H1 (cell line): ENCODE data around the gene SNX33. TPM values are rescaled to one million over a fixed set of nuclear protein-coding genes. Genes with fewer than 3 reads are reported as not detected.

Experiments
- CTCF ChIA-PET: fragments of 300-600 bp; sonication (Branson Sonifier 250); formaldehyde crosslinking; loops from one replicate; lab custom pipeline; 2021; ENCODE audit not compliant: partially characterized antibody; lab: Charles Lee
- POLR2A ChIA-PET: fragments of 300-600 bp; sonication (Branson Sonifier 250); formaldehyde crosslinking; loops from one replicate; lab custom pipeline; 2021; ENCODE audit warnings: inconsistent platforms; ENCODE audit not compliant: partially characterized antibody; lab: Charles Lee
- DNase-seq, 2 experiments: peaks; one replicate each; pipeline versions ENCODE4 v3.0.0 to v3.0.0-alpha.2; 2010 to 2022; ENCODE audit warnings: low spot score in 2 of 2, low read depth in 1 of 2, mixed read lengths in 1 of 2
- FAIRE-seq: peaks from 2 replicates; lab custom pipeline; 2011; peaks lifted over from hg19 to GRCh38; lab: Jason Lieb, UNC
- H2AFZ ChIP-seq: 2 replicates; pipeline ENCODE4 v1.8.1; 2012; ENCODE audit warnings: low read length, inconsistent platforms
- H2AK5ac ChIP-seq: 2 replicates; pipeline ENCODE4 v1.6.1; 2013; ENCODE audit warnings: low read depth, low read length
- H2BK120ac ChIP-seq: replicated peaks from 2 replicates; pipeline ENCODE3; 2013; ENCODE audit warnings: low read depth, low read length, inconsistent platforms
- H2BK12ac ChIP-seq: 2 replicates; pipeline ENCODE4 v1.6.1; 2013; ENCODE audit warnings: low read depth, low read length
- H2BK15ac ChIP-seq: 2 replicates; pipeline ENCODE4 v1.6.1; 2013; ENCODE audit warnings: low read length
- H2BK20ac ChIP-seq: 2 replicates; pipeline ENCODE4 v1.6.1; 2013; ENCODE audit warnings: low read length
- H2BK5ac ChIP-seq: 2 replicates; pipeline ENCODE4 v1.6.1; 2013; ENCODE audit warnings: low read depth, low read length
- H3K14ac ChIP-seq: 2 replicates; pipeline ENCODE4 v1.6.1; 2013; ENCODE audit warnings: inconsistent platforms; ENCODE audit not compliant: insufficient read length
- H3K18ac ChIP-seq: 2 replicates; pipeline ENCODE4 v1.6.1; 2013; ENCODE audit warnings: low read length; ENCODE audit errors: extremely low read depth
- H3K23ac ChIP-seq: 2 replicates; pipeline ENCODE4 v1.6.1; 2013; ENCODE audit warnings: inconsistent platforms; ENCODE audit not compliant: insufficient read length
- H3K23me2 ChIP-seq: 2 replicates; pipeline ENCODE4 v1.6.1; 2013; ENCODE audit warnings: low read depth, low read length
- H3K27ac ChIP-seq: 2 replicates; pipeline ENCODE4 v1.6.1; 2011; ENCODE audit warnings: low read depth, low read length, inconsistent platforms
- H3K27me3 ChIP-seq, 4 experiments: replicated peaks in 1 of 4; 1 replicate in 1 of 4; 2 replicates in 3 of 4; pipeline versions ENCODE4 v1.6.1 to v1.8.1; 2011 to 2013; ENCODE audit warnings: low read length in 3 of 4, mild to moderate bottlenecking in 3 of 4, inconsistent platforms in 2 of 4, mixed read lengths in 2 of 4, moderate library complexity in 1 of 4; ENCODE audit not compliant: control insufficient read depth in 3 of 4, insufficient read depth in 3 of 4; ENCODE audit errors: extremely low read depth in 1 of 4
- H3K36me3 ChIP-seq, 4 experiments: 2 replicates each; pipeline versions ENCODE4 v1.6.1 to v1.8.1; 2011 to 2013; ENCODE audit warnings: mild to moderate bottlenecking in 4 of 4, low read length in 3 of 4, moderate library complexity in 2 of 4, control low read depth in 1 of 4, inconsistent platforms in 1 of 4; ENCODE audit not compliant: insufficient read depth in 4 of 4, control insufficient read depth in 2 of 4
- H3K4ac ChIP-seq: replicated peaks from 2 replicates; pipeline ENCODE3; 2013; ENCODE audit warnings: low read length, low read depth, mixed read lengths, inconsistent platforms; ENCODE audit not compliant: insufficient read length
- H3K4me1 ChIP-seq, 4 experiments: replicated peaks in 1 of 4; 1 replicate in 1 of 4; 2 replicates in 3 of 4; pipeline versions ENCODE4 v1.6.1 to v1.8.1; 2011 to 2013; ENCODE audit warnings: low read length in 3 of 4, inconsistent platforms in 2 of 4, mixed read lengths in 1 of 4; ENCODE audit not compliant: insufficient read depth in 4 of 4, control insufficient read depth in 3 of 4
- H3K4me2 ChIP-seq, 2 experiments: 2 replicates each; pipeline versions ENCODE4 v1.6.1 to v1.8.1; 2011 to 2013; ENCODE audit warnings: low read depth in 2 of 2, low read length in 2 of 2, control low read depth in 1 of 2, inconsistent platforms in 1 of 2, mild to moderate bottlenecking in 1 of 2; ENCODE audit not compliant: insufficient read depth in 1 of 2
- H3K4me3 ChIP-seq, 4 experiments: fragments of 200-600, 300-600 bp in 1 of 4; sonication (generic), shearing (Covaris generic), sonication (Bioruptor Twin) in 1 of 4; 2 replicates each; pipeline versions ENCODE4 v1.5.1 to v1.8.1; 2011 to 2016; ENCODE audit warnings: low read length in 4 of 4, low read depth in 3 of 4, control low read depth in 2 of 4, inconsistent platforms in 2 of 4, mild to moderate bottlenecking in 2 of 4, mixed read lengths in 1 of 4, moderate library complexity in 1 of 4; ENCODE audit not compliant: insufficient read depth in 2 of 4; ENCODE audit errors: extremely low read depth in 1 of 4
- H3K56ac ChIP-seq: replicated peaks from 2 replicates; pipeline ENCODE3; 2013; ENCODE audit warnings: low read depth, mild to moderate bottlenecking, mixed read lengths, low read length, inconsistent platforms; ENCODE audit not compliant: insufficient read length
- H3K79me1 ChIP-seq: 2 replicates; pipeline ENCODE4 v1.6.1; 2013; ENCODE audit warnings: low read depth, low read length, control low read depth
- H3K79me2 ChIP-seq, 2 experiments: 2 replicates each; pipeline versions ENCODE4 v1.6.1 to v1.8.1; 2012 to 2013; ENCODE audit warnings: low read length in 2 of 2, mild to moderate bottlenecking in 2 of 2, inconsistent platforms in 1 of 2; ENCODE audit not compliant: insufficient read depth in 2 of 2, control insufficient read depth in 1 of 2
- H3K9ac ChIP-seq, 4 experiments: replicated peaks in 1 of 4; 1 replicate in 1 of 4; 2 replicates in 3 of 4; pipeline versions ENCODE4 v1.6.1 to v1.8.1; 2011 to 2013; ENCODE audit warnings: low read depth in 3 of 4, low read length in 3 of 4, control low read depth in 2 of 4, mild to moderate bottlenecking in 2 of 4, moderate library complexity in 2 of 4, inconsistent platforms in 1 of 4; ENCODE audit errors: extremely low read depth in 1 of 4
- H3K9me3 ChIP-seq, 2 experiments: 2 replicates each; pipeline versions ENCODE4 v1.6.1 to v1.8.1; 2012 to 2013; ENCODE audit warnings: mild to moderate bottlenecking in 2 of 2, moderate library complexity in 2 of 2, control low read depth in 1 of 2, inconsistent platforms in 1 of 2, low read depth in 1 of 2, low read length in 1 of 2, mixed read lengths in 1 of 2; ENCODE audit not compliant: insufficient read depth in 2 of 2
- H4K20me1 ChIP-seq, 2 experiments: replicated peaks in 1 of 2; 2 replicates each; pipeline versions ENCODE3 to v1.8.1; 2011 to 2013; ENCODE audit warnings: inconsistent platforms in 2 of 2, low read length in 2 of 2, mild to moderate bottlenecking in 1 of 2; ENCODE audit not compliant: insufficient read depth in 2 of 2, control insufficient read depth in 1 of 2
- H4K5ac ChIP-seq: 2 replicates; pipeline ENCODE4 v1.6.1; 2013; ENCODE audit warnings: low read length, low read depth, mixed read lengths, inconsistent platforms; ENCODE audit not compliant: insufficient read length
- H4K8ac ChIP-seq: 2 replicates; pipeline ENCODE4 v1.8.0; 2013; ENCODE audit warnings: mild to moderate bottlenecking, moderate library complexity, low read length, inconsistent platforms; ENCODE audit not compliant: insufficient read depth; ENCODE audit errors: extremely low read depth
- H4K91ac ChIP-seq: replicated peaks from 2 replicates; pipeline ENCODE3; 2013; ENCODE audit warnings: low read length, mixed read lengths, inconsistent platforms; ENCODE audit not compliant: insufficient read length
- CEBPB ChIP-seq: IDR thresholded peaks from 2 replicates; pipeline ENCODE4 v1.6.1; 2012; ENCODE audit warnings: low read depth, low read length
- SAP30 ChIP-seq: fragments of 300-600 bp; sonication (generic); IDR thresholded peaks from 2 replicates; pipeline ENCODE4 v1.7.1; 2012; ENCODE audit warnings: low read length, moderate library complexity, mild to moderate bottlenecking, inconsistent platforms; ENCODE audit not compliant: insufficient read depth, insufficient replicate concordance
- TAF1 ChIP-seq: IDR thresholded peaks from 2 replicates; pipeline ENCODE4 v1.6.1; 2011; ENCODE audit warnings: mild to moderate bottlenecking, low read depth, low read length
- WGBS, 2 experiments: shearing (Covaris generic) in 1 of 2; methylation state at CpG; one replicate each; pipeline versions ENCODE4 v1.1.6 to v1.1.7; 2013 to 2015; ENCODE audit warnings: low lambda C conversion rate in 2 of 2, mixed read lengths in 2 of 2, inconsistent platforms in 1 of 2, low coverage in 1 of 2, missing lambda C conversion rate in 1 of 2; ENCODE audit not compliant: insufficient replicate concordance in 2 of 2, insufficient coverage in 1 of 2, insufficient read length in 1 of 2; ENCODE audit errors: extremely low coverage in 1 of 2, missing lambda C conversion rate in 1 of 2; 5-methylcytosine and 5-hydroxymethylcytosine counted together
- polyA plus RNA-seq, 7 experiments: library from polyadenylated mRNA; depleted of rRNA in 3 of 7; stranded (reverse) in 5 of 7; unstranded in 2 of 7; fragments of >200 nt in 5 of 7; fragments of 200-250 nt in 2 of 7; gene quantifications; 1 replicate in 5 of 7; 2 replicates in 1 of 7; 4 replicates in 1 of 7; pipeline versions ENCODE4 v1.2.1 to v1.2.3, GENCODE V29; 2011 to 2013; ENCODE audit warnings: missing spikeins in 2 of 7, mixed read lengths in 2 of 7
- total RNA-seq: library from RNA; stranded (reverse); fragmentation: NEBNext Ultra II Directional; extraction: Animal tissue kit (Norgen Biotek cat#: 25700); gene quantifications from 2 replicates; pipeline ENCODE4 v1.2.1, GENCODE V29; 2021

The SNX33 gene
- total and polyA plus RNA-seq, 2 of the 8 experiments (the other 6 are each of a cell fraction or from before 2014, with no cell fraction given) = 14.3 to 22.9 TPM

DNA sequence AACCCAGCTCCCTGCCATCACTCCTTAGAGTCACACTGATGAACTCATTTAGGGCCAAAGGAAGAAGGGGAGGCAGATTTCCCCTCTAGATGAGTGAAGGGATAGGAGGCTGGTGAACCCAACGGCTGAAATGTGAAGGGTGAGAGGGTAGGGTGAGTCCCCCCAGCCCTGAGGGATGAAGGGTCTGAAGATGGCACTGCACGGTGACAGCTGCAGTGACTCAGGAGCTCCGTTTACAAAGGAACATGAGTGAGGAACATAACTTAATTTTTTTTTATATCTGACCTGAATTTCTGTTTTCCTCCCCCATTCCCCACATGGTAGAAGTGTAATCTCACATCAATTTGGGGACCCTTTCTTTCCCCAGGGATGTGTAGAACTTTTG is 14.0 kb downstream of the SNX33 start:
- H3K9me3 ChIP-seq = no peaks in the 10 kb centered on the region
- no peak overlapping the region for H3K4ac ChIP-seq
- CTCF ChIA-PET = interaction anchor here (0.5 to 2.1 kb wide), 9 partner anchors 10 to 1345 kb away, joined by 3 to 14 read pairs (median 5); no protein-coding TSS in a partner anchor
- no peaks in the 10 kb centered on the region; the same call in 1 of the 2 replicates for H3K23me2 ChIP-seq
- no peak overlapping the region for H2BK15ac ChIP-seq
- no peak overlapping the region for H4K91ac ChIP-seq
- 85% methylated on average over 3 of the region's 3 CpGs; no CpG with 5 or more reads in 1 of the 2 experiments for WGBS, 2 experiments
- H4K8ac ChIP-seq = no peak overlapping the region
- H3K23ac ChIP-seq = no peak overlapping the region
- no peak overlapping the region for H2BK120ac ChIP-seq
- H2BK5ac ChIP-seq = no peak overlapping the region
- peaks cover 4 to 20% of the 10 kb centered on the region in 2 experiments for H4K20me1 ChIP-seq
- H3K79me2 ChIP-seq = no peaks in the 10 kb centered on the region
- FAIRE-seq (no peak), DNase-seq (no peak)
- no peaks in the 10 kb centered on the region; the same call in 1 of the 2 replicates for H3K79me1 ChIP-seq
- no peak overlapping the region for H3K27ac ChIP-seq
- no peak overlapping the region for H2BK12ac ChIP-seq
- H3K4me3 ChIP-seq = no peak overlapping the region
- no peak overlapping the region for H3K4me2 ChIP-seq
- H3K9ac ChIP-seq = no peak overlapping the region
- POLR2A ChIA-PET = interaction anchor here (0.6 to 1.9 kb wide), 5 partner anchors 11 to 294 kb away, joined by 3 to 10 read pairs (median 5); partner anchors contain the start of genes MAN2C1 and SNX33
- no peak overlapping the region for H2BK20ac ChIP-seq
- H3K27me3 ChIP-seq = peaks cover 0 to 3% (median 0%) of the 10 kb centered on the region in 4 experiments; a peak in 1 of 7 replicates
- no peak overlapping the region for H3K14ac ChIP-seq
- H2AK5ac ChIP-seq = no peak overlapping the region
- 0 out of 8 replicates have a peak, but pooled peaks cover 0 to 4% (median 0%) of the 10 kb centered on the region in 4 experiments for H3K36me3 ChIP-seq
- no peak overlapping the region for H3K18ac ChIP-seq
- no peak overlapping the region for H3K56ac ChIP-seq
- peaks cover 0 to 6% (median 2%) of the 10 kb centered on the region in 4 experiments; a peak in 2 of 7 replicates for H3K4me1 ChIP-seq
- no peak overlapping the region for H4K5ac ChIP-seq
- no peak overlapping the region for H2AFZ ChIP-seq
- TF ChIP-seq CEBPB (no peak), TAF1 (no peak), SAP30 (no peak)
